ENCODE data around the gene PSMB1. TPM values are rescaled to one million over a fixed set of nuclear protein-coding genes. Genes with fewer than 3 reads are reported as not detected.
"Not testable (repeated sequence)": the region's sequence is repeated elsewhere in the genome, so short reads cannot be mapped to it uniquely, and the experiment has no call there.

PSMB1 gene
- total RNA-seq, 2 donors from 2014 or later = 125 to 140 TPM

GRCh38 chr6:170508892-170509722 lies 44.0 kb downstream of the PSMB1 start:
- DNase-seq; ATAC-seq; intact Hi-C loops (cut with DNase I): not testable (repeated sequence)

GRCh38 chr6:170508275-170508674 lies 44.8 kb downstream of the PSMB1 start:
- intact Hi-C loops (cut with DNase I); DNase-seq; ATAC-seq: not testable (repeated sequence)

DNA sequence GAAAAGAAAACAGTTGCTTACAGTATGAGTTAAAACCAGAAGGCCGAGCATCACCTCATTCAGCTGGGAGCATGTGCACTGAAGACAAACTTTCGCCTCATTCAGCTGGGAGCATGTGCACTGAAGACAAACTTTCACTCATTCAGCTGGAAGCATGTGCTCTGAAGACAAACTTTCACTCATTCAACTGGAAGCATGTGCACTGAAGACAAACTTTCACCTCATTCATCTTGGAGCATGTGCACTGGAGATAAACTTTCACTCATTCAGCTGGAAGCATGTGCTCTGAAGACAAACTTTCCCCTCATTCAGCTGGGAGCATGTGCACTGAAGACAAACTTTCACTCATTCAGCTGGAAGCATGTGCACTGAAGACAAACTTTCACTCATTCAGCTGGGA lies 45.4 kb downstream of the PSMB1 start:
- intact Hi-C loops (cut with DNase I); ATAC-seq; DNase-seq: not testable (repeated sequence)

DNA sequence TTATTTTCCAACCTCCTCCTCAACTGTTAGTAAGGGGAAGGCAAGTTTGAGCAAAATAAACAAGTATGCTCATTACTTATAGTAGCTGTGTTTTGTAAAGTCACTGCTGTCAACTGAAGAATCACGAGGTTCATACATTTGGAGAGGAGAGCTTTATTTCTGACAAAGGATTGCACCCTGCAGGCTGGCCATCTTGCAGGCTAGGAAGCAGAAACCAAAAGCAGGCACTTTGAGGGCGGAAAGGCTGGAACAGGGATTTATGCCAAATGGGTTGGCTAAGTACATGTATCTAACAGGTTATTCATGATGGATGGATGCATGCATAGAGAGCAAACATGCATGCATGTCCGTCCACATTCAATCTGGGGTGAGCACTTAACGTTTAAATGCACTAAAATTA lies 46.7 kb downstream of the PSMB1 start:
- DNase-seq (no peak), ATAC-seq (no peak)
- intact Hi-C loops (cut with DNase I) = no loop called here

- ATAC-seq = peak in 1 of 2 donors; percentile 34
- intact Hi-C loops (cut with DNase I) = no loop called here
- DNase-seq = peak; percentile 39
Observed at GRCh38 chr6:170505306-170505705, 47.8 kb downstream of the PSMB1 start.

GRCh38 chr6:170504479-170504878 lies 48.6 kb downstream of the PSMB1 start:
- ATAC-seq = no peak

GRCh38 chr6:170503414-170503761 lies 49.7 kb downstream of the PSMB1 start:
- ATAC-seq (no peak), DNase-seq (no peak)
- intact Hi-C loops (cut with DNase I) = no loop called here

More at GRCh38 chr6:170504479-170504878, 48.6 kb downstream of the PSMB1 start:
- intact Hi-C loops (cut with DNase I) = no loop called here
- DNase-seq = no peak

- ATAC-seq; DNase-seq; intact Hi-C loops (cut with DNase I): not testable (repeated sequence)
Observed at GRCh38 chr6:170502733-170503413, 50.2 kb downstream of the PSMB1 start.

- intact Hi-C loops (cut with DNase I); DNase-seq; ATAC-seq: not testable (repeated sequence)
Observed at GRCh38 chr6:170502268-170502667, 50.8 kb downstream of the PSMB1 start.

GRCh38 chr6:170500955-170501590 lies 52.0 kb downstream of the PSMB1 start:
- DNase-seq (no peak), ATAC-seq (no peak)
- intact Hi-C loops (cut with DNase I) = no loop called here

- intact Hi-C loops (cut with DNase I) = no loop called here
Observed at GRCh38 chr6:170497841-170498301, 55.2 kb downstream of the PSMB1 start.

DNA sequence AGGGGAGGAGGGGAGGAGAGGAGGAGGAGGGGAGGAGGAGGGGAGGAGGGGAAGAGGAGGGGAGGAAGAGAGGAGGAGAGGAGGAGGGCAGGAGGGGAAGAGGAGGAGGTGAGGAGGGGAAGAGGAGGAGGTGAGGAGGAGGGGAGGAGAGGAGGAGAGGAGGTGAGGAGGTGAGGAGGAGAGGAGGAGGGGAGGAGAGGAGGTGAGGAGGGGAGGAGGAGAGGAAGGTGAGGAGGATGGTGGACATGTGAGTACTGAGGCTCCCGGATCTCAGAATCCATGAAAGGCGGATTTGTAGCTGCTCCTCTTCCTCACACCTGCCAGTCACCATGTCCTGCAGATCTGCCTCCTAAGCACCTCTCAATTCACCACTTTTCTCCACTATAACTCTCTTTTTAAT lies 59.8 kb downstream of the PSMB1 start:
- ATAC-seq (no peak), DNase-seq (no peak)
- intact Hi-C loops (cut with DNase I) = no loop called here

More at GRCh38 chr6:170497841-170498301, 55.2 kb downstream of the PSMB1 start:
- ATAC-seq = no peak
- DNase-seq = no peak

GRCh38 chr6:170490259-170490658 lies 62.8 kb downstream of the PSMB1 start:
- ATAC-seq = no peak
- intact Hi-C loops (cut with DNase I) = no loop called here

GRCh38 chr6:170489836-170490235 lies 63.3 kb downstream of the PSMB1 start:
- no peak for DNase-seq
- no peak for ATAC-seq
- intact Hi-C loops (cut with DNase I) = no loop called here

More at GRCh38 chr6:170490259-170490658, 62.8 kb downstream of the PSMB1 start:
- no peak for DNase-seq

- ATAC-seq = no peak
Observed at GRCh38 chr6:170487707-170488329, 65.3 kb downstream of the PSMB1 start.

DNA sequence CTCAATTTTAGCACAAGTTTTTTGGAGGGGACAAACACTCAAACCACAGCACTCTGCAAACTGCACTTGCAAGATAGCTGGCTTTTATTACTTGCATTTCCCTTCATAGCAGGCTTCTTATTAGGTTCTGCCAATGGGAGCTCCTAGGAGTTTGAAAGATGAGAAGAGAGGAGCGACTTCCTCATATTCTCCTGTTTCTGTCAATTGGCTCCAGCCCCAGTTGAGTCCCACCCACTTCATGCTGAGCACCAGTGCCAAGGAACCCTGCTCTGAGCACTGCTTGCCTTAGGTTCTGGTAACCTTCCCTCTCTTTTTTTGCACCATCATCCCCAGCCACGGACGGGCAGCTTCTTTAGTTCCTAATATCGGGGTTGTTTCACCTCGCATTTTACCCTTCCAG lies 67.9 kb downstream of the PSMB1 start:
- ATAC-seq (no peak), DNase-seq (no peak)
- intact Hi-C loops (cut with DNase I) = no loop called here

More at GRCh38 chr6:170487707-170488329, 65.3 kb downstream of the PSMB1 start:
- no peak for DNase-seq
- intact Hi-C loops (cut with DNase I) = no loop called here
